HepG2 (cell line): ENCODE results near the gene FRMD5. TPM values are rescaled to one million over a fixed set of nuclear protein-coding genes. Genes with fewer than 3 reads are reported as not detected.

Experiments used
- ATAC-seq: fragments of 200-7000 bp; cut with Tn5 transposase; 3 replicates; pipeline ENCODE4 v1.9.1; 2020; ENCODE audit warnings: mild to moderate bottlenecking, moderate library complexity
- BruUV-seq: library from RNA; stranded (reverse); fragments of 400-500 nt; replicated peaks from 2 replicates; lab custom pipeline; 2021; lab: Mats Ljungman, UMichigan
- CTCF ChIA-PET: fragments of 300-600 bp; formaldehyde crosslinking; extraction: SDS; loops from one replicate; lab custom pipeline; 2021; ENCODE audit warnings: low total read pairs, inconsistent platforms, low intra/inter-chr PET ratio; lab: Yijun Ruan, JAX
- POLR2A ChIA-PET: fragments of 350-600 bp; sonication (Branson Sonifier 250); formaldehyde crosslinking; loops from one replicate; lab custom pipeline; 2020; ENCODE audit warnings: antibody characterized with exemption, inconsistent platforms; lab: Yijun Ruan, JAX
- DNase-seq: peaks from one replicate; pipeline ENCODE4 v3.0.0-alpha.2; 2015; ENCODE audit warnings: low spot score
- FAIRE-seq: peaks from 3 replicates; lab custom pipeline; 2011; peaks lifted over from hg19 to GRCh38; lab: Jason Lieb, UNC
- H2AFZ ChIP-seq: one replicate; pipeline ENCODE4 v1.6.1; 2011; ENCODE audit warnings: low read length, inconsistent platforms
- H3K27ac ChIP-seq: fragments of 300-600 bp; 3 replicates; pipeline ENCODE4 v1.8.0; 2011; ENCODE audit warnings: mixed run types, mild to moderate bottlenecking, mixed read lengths, low read length, inconsistent platforms; ENCODE audit not compliant: insufficient read depth; ENCODE audit errors: extremely low read length
- H3K27me3 ChIP-seq, 2 experiments: fragments of 200-600 bp in 1 of 2; 2 replicates in 1 of 2; 3 replicates in 1 of 2; pipeline versions ENCODE4 v1.6.0 to v1.8.0; 2011; ENCODE audit warnings: low read length in 2 of 2, mild to moderate bottlenecking in 2 of 2, moderate library complexity in 2 of 2, inconsistent platforms in 1 of 2; ENCODE audit not compliant: insufficient read depth in 2 of 2, control insufficient read depth in 1 of 2
- H3K36me3 ChIP-seq, 2 experiments: fragments of 200-600 bp in 1 of 2; replicated peaks in 1 of 2; 2 replicates in 1 of 2; 3 replicates in 1 of 2; pipeline versions ENCODE4 v1.5.1 to v1.8.0; 2011; ENCODE audit warnings: low read length in 2 of 2, inconsistent platforms in 1 of 2; ENCODE audit not compliant: insufficient read depth in 2 of 2, control insufficient read depth in 1 of 2
- H3K4me1 ChIP-seq: 2 replicates; pipeline ENCODE4 v1.5.1; 2012; ENCODE audit warnings: low read length, inconsistent platforms; ENCODE audit not compliant: insufficient read depth
- H3K4me2 ChIP-seq: 2 replicates; pipeline ENCODE4 v1.6.0; 2011; ENCODE audit warnings: low read depth, low read length, inconsistent platforms
- H3K4me3 ChIP-seq, 3 experiments: fragments of 200-600 bp in 1 of 3; sonication (generic), shearing (Covaris generic) in 1 of 3; replicated peaks in 1 of 3; 2 replicates each; pipeline ENCODE4 v1.5.1; 2011 to 2016; ENCODE audit warnings: low read length in 3 of 3, inconsistent platforms in 2 of 3, low read depth in 2 of 3, mild to moderate bottlenecking in 2 of 3, control low read depth in 1 of 3, mixed read lengths in 1 of 3; ENCODE audit not compliant: insufficient read depth in 1 of 3
- H3K79me2 ChIP-seq: one replicate; pipeline ENCODE4 v1.6.1; 2011; ENCODE audit warnings: low read length, inconsistent platforms; ENCODE audit not compliant: insufficient read depth
- H3K9ac ChIP-seq: 2 replicates; pipeline ENCODE4 v1.6.0; 2011; ENCODE audit warnings: mild to moderate bottlenecking, low read depth, low read length, inconsistent platforms; ENCODE audit not compliant: insufficient read depth
- H3K9me3 ChIP-seq: 2 replicates; pipeline ENCODE4 v1.5.1; 2012; ENCODE audit warnings: mild to moderate bottlenecking, low read length
- H4K20me1 ChIP-seq: 2 replicates; pipeline ENCODE4 v1.6.0; 2011; ENCODE audit warnings: inconsistent platforms, mild to moderate bottlenecking, low read length, moderate library complexity; ENCODE audit not compliant: insufficient read depth
- ARID2 ChIP-seq: sonication (generic); formaldehyde crosslinking; IDR thresholded peaks from 2 replicates; pipeline ENCODE4 v1.8.1; 2022; ENCODE audit warnings: mild to moderate bottlenecking, missing genetic modification reagents, borderline replicate concordance
- ELF3 ChIP-seq: IDR thresholded peaks from 2 replicates; pipeline ENCODE4 v1.6.1; 2016; ENCODE audit warnings: missing genetic modification reagents, missing compliant biosample characterization
- GTF3A ChIP-seq: sonication (generic); formaldehyde crosslinking; conservative IDR thresholded peaks from 2 replicates; pipeline ENCODE4 v1.4.0; 2020; ENCODE audit warnings: mild to moderate bottlenecking, missing genetic modification reagents
- HNRNPL ChIP-seq: fragments of 200-400 bp; formaldehyde crosslinking; IDR thresholded peaks from 2 replicates; pipeline ENCODE4 v1.6.1; 2017; ENCODE audit warnings: mild to moderate bottlenecking, low read depth, low read length
- MBNL3 ChIP-seq: fragments of 250-450 bp; sonication (Bioruptor Pico); conservative IDR thresholded peaks from 2 replicates; pipeline ENCODE4 v1.8.0; 2022; ENCODE audit warnings: mild to moderate bottlenecking, inconsistent platforms
- RBM39 ChIP-seq: fragments of 200-400 bp; formaldehyde crosslinking; IDR thresholded peaks from one replicate; pipeline ENCODE4 v1.6.1; 2018; ENCODE audit warnings: antibody characterized with exemption, mild to moderate bottlenecking, low read depth, low read length; ENCODE audit not compliant: poor library complexity, severe bottlenecking
- SMAD1 ChIP-seq: sonication (generic); formaldehyde crosslinking; IDR thresholded peaks from 2 replicates; pipeline ENCODE4 v1.4.0; 2020; ENCODE audit warnings: missing genetic modification reagents, low read depth, mild to moderate bottlenecking, borderline replicate concordance
- TRIM22 ChIP-seq: fragments of 450-650 bp; IDR thresholded peaks from 2 replicates; pipeline ENCODE4 v1.6.1; 2017
- USF2 ChIP-seq, 2 experiments: sonication (generic) in 1 of 2; formaldehyde crosslinking in 1 of 2; IDR thresholded peaks; 2 replicates each; pipeline versions ENCODE4 v1.5.1 to v1.6.1; 2011 to 2020; ENCODE audit warnings: borderline replicate concordance in 1 of 2, low read depth in 1 of 2, low read length in 1 of 2, mild to moderate bottlenecking in 1 of 2, missing genetic modification reagents in 1 of 2, moderate library complexity in 1 of 2
- ZNF124 ChIP-seq: sonication (generic); formaldehyde crosslinking; IDR thresholded peaks from 2 replicates; pipeline ENCODE4 v1.4.0; 2020; ENCODE audit warnings: missing genetic modification reagents
- ZNF205 ChIP-seq: IDR thresholded peaks from 2 replicates; pipeline ENCODE4 v1.6.1; 2018; ENCODE audit warnings: missing biosample characterization, missing genetic modification reagents
- ZNF3 ChIP-seq: IDR thresholded peaks from 2 replicates; pipeline ENCODE4 v1.7.0; 2017; ENCODE audit warnings: inconsistent platforms
- ZNF629 ChIP-seq: sonication (generic); formaldehyde crosslinking; conservative IDR thresholded peaks from 2 replicates; pipeline ENCODE4 v1.5.0; 2020; ENCODE audit warnings: missing genetic modification reagents
- ZNF775 ChIP-seq: sonication (generic); formaldehyde crosslinking; IDR thresholded peaks from 2 replicates; pipeline ENCODE4 v1.4.0; 2020; ENCODE audit warnings: missing genetic modification reagents, mild to moderate bottlenecking, moderate library complexity, borderline replicate concordance
- ZNF780A ChIP-seq: sonication (generic); formaldehyde crosslinking; IDR thresholded peaks from 2 replicates; pipeline ENCODE4 v1.8.0; 2022; ENCODE audit warnings: mild to moderate bottlenecking, missing genetic modification reagents, moderate library complexity
- ZSCAN20 ChIP-seq: sonication (generic); formaldehyde crosslinking; IDR thresholded peaks from 2 replicates; pipeline ENCODE4 v1.4.0; 2020; ENCODE audit warnings: missing genetic modification reagents, mild to moderate bottlenecking, borderline replicate concordance
- WGBS: methylation state at CpG from one replicate; pipeline ENCODE4 v1.1.6; 2017; ENCODE audit warnings: low lambda C conversion rate; 5-methylcytosine and 5-hydroxymethylcytosine counted together
- in situ Hi-C: cut with HindIII; loops from 2 replicates; pipeline ENCODE4 v1.10.0; 2017; ENCODE audit warnings: low pct_unique_long_range_greater_than_20kb; ENCODE audit not compliant: extremely low pct_ligation_motif_present
- intact Hi-C: fragments of 100-400 bp; cut with micrococcal nuclease; formaldehyde crosslinking; loops from one replicate; pipeline ENCODE4 v1.10.0; 2022; ENCODE audit not compliant: unreplicated experiment
- polyA plus RNA-seq, 8 experiments: library from polyadenylated mRNA; depleted of rRNA in 3 of 8; stranded (reverse) in 7 of 8; unstranded in 1 of 8; fragments of >200 nt; fragmentation: Illumina TruSeq in 4 of 8; extraction: Trizol in 4 of 8; gene quantifications; 2 replicates each; pipeline versions ENCODE4 v1.2.1 to v1.2.3, GENCODE V29; 2011 to 2016; ENCODE audit warnings: low read depth in 4 of 8, missing spikeins in 1 of 8, mixed read lengths in 1 of 8; ENCODE audit not compliant: insufficient read depth in 1 of 8
- total RNA-seq, 5 experiments: library from RNA; depleted of rRNA; stranded (reverse); fragments of >200 nt; fragmentation: Illumina TruSeq; extraction: Trizol; gene quantifications; 2 replicates each; pipeline ENCODE4 v1.2.3, GENCODE V29; 2016; ENCODE audit warnings: low read depth in 1 of 5

Gene FRMD5
- total and polyA plus RNA-seq, 2 of the 13 experiments (the other 11 are each of a cell fraction or from before 2014, with no cell fraction given) = 0.93 to 1.5 TPM

DNA sequence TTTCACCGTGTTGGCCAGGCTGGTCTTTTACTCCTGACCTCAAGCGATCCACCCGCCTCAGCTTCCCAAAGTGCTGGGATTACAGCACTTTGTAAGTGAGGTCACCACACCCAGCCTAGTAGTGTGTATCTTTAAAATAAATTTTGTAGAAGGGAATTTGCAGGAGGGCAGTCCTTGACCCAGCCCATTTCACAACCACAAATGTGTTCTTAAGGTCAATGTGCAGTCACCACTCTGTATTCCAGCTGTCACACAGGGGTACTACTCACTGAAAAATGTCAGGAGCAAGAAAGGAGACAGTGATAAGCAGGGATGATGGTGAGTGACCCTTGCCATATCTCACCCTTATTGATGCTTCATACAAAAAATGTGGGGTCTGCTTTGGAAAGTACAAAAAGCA lies 98.5 kb downstream of the FRMD5 start:
- POLR2A ChIA-PET = no interaction called here
- FAIRE-seq (no peak), ATAC-seq (no peak)
- intact Hi-C loops = no loop called here
- no TSS peak for BruUV-seq
- in situ Hi-C loops = no loop called here
- Histone ChIP-seq H2AFZ (no peak overlapping the region), H3K27me3 (no peaks in the 10 kb centered on the region), H3K36me3 (no peaks in the 10 kb centered on the region), H3K79me2 (no peaks in the 10 kb centered on the region), H3K9me3 (no peaks in the 10 kb centered on the region), H3K4me2 (no peak overlapping the region), H3K4me1 (no peaks in the 10 kb centered on the region)
- 35% methylated on average over 3 of the region's 3 CpGs for WGBS
- TF ChIP-seq ZSCAN20 (CRISPR knock-in tag) = no peak
- TF ChIP-seq ZNF3 = no peak
- TF ChIP-seq ARID2 (CRISPR knock-in tag) = no peak
- TF ChIP-seq ELF3 (CRISPR knock-in tag) = no peak
- no peak for TF ChIP-seq MBNL3 (CRISPR knock-in tag)
- TF ChIP-seq HNRNPL = no peak
- no peak for TF ChIP-seq USF2 (IDR thresholded peaks at IDR 0.05; ENCODE audit: low read depth, low read length)
- no peak for TF ChIP-seq USF2 (CRISPR knock-in tag; IDR thresholded peaks at IDR 0.05; ENCODE audit: borderline replicate concordance)
- TF ChIP-seq ZNF124 (CRISPR knock-in tag) = no peak
- TF ChIP-seq ZNF629 (CRISPR knock-in tag) = no peak
- TF ChIP-seq GTF3A (CRISPR knock-in tag) = no peak
- no peak for TF ChIP-seq RBM39
- no peak for TF ChIP-seq ZNF205 (CRISPR knock-in tag)
- TF ChIP-seq SMAD1 = no peak
- TF ChIP-seq TRIM22 = no peak
- no peak for TF ChIP-seq ZNF775 (CRISPR knock-in tag)
- no peak for TF ChIP-seq ZNF780A (CRISPR knock-in tag)
- TF ChIP-seq, all 625 proteins: peak for 0
- peak; percentile 20 for DNase-seq
- Histone ChIP-seq H3K27ac (no peak overlapping the region), H4K20me1 (no peaks in the 10 kb centered on the region), H3K4me3 (no peak overlapping the region), H3K9ac (no peak overlapping the region)
- CTCF ChIA-PET = no interaction called here
